HEK293 (cell line): ENCODE results near the gene PLIN4.
A peak's percentile ranks its signal among the peaks of the same experiment; 100 is the strongest.

Source experiments
- BCL11B ChIP-seq: fragments of 450-650 bp; formaldehyde crosslinking; IDR thresholded peaks from 2 replicates; pipeline ENCODE4 v1.5.1; 2016; ENCODE audit warnings: low read depth, missing biosample characterization, missing genetic modification characterization
- ELK4 ChIP-seq: IDR thresholded peaks from 2 replicates; pipeline ENCODE4 v1.6.1; 2011; ENCODE audit warnings: mild to moderate bottlenecking, low read depth, low read length, borderline replicate concordance
- GLI4 ChIP-seq: fragments of 450-650 bp; formaldehyde crosslinking; IDR thresholded peaks from 2 replicates; pipeline ENCODE4 v1.5.1; 2016; ENCODE audit warnings: missing biosample characterization, missing genetic modification characterization
- HOXC10 ChIP-seq: sonication (generic); formaldehyde crosslinking; IDR thresholded peaks from 2 replicates; pipeline ENCODE4 v1.8.1; 2023; ENCODE audit warnings: mild to moderate bottlenecking, missing genetic modification reagents
- PRDM6 ChIP-seq: fragments of 450-650 bp; formaldehyde crosslinking; IDR thresholded peaks from 2 replicates; pipeline ENCODE4 v1.5.1; 2017; ENCODE audit warnings: missing biosample characterization, missing genetic modification characterization
- REST ChIP-seq: fragments of 450-650 bp; formaldehyde crosslinking; IDR thresholded peaks from 2 replicates; pipeline ENCODE4 v1.5.1; 2016; ENCODE audit warnings: missing biosample characterization, missing genetic modification characterization
- SP3 ChIP-seq: fragments of 450-650 bp; formaldehyde crosslinking; IDR thresholded peaks from 2 replicates; pipeline ENCODE4 v1.5.1; 2016; ENCODE audit warnings: missing biosample characterization, missing genetic modification characterization
- ZBTB7A ChIP-seq: fragments of 450-650 bp; formaldehyde crosslinking; IDR thresholded peaks from 2 replicates; pipeline ENCODE4 v1.5.1; 2016; ENCODE audit warnings: low read depth, missing biosample characterization, missing genetic modification characterization
- ZFP37 ChIP-seq: fragments of 450-650 bp; formaldehyde crosslinking; IDR thresholded peaks from 2 replicates; pipeline ENCODE4 v1.5.1; 2016; ENCODE audit warnings: missing biosample characterization, missing genetic modification characterization
- ZNF10 ChIP-seq: fragments of 450-650 bp; formaldehyde crosslinking; IDR thresholded peaks from 2 replicates; pipeline ENCODE4 v1.5.1; 2017; ENCODE audit warnings: missing biosample characterization, missing genetic modification characterization
- ZNF114 ChIP-seq: fragments of 450-650 bp; formaldehyde crosslinking; IDR thresholded peaks from 2 replicates; pipeline ENCODE4 v1.5.0; 2017; ENCODE audit warnings: missing biosample characterization, missing genetic modification characterization
- ZNF2 ChIP-seq: fragments of 450-650 bp; formaldehyde crosslinking; IDR thresholded peaks from 2 replicates; pipeline ENCODE4 v1.5.1; 2016; ENCODE audit warnings: missing biosample characterization, missing genetic modification characterization
- ZNF211 ChIP-seq: fragments of 450-650 bp; formaldehyde crosslinking; IDR thresholded peaks from 2 replicates; pipeline ENCODE4 v1.5.1; 2016; ENCODE audit warnings: low read depth, missing biosample characterization, missing genetic modification characterization
- ZNF280C ChIP-seq: fragments of 450-650 bp; formaldehyde crosslinking; IDR thresholded peaks from 2 replicates; pipeline ENCODE4 v1.5.1; 2016; ENCODE audit warnings: missing biosample characterization, missing genetic modification characterization
- ZNF302 ChIP-seq: fragments of 450-650 bp; formaldehyde crosslinking; IDR thresholded peaks from 2 replicates; pipeline ENCODE4 v1.5.1; 2016; ENCODE audit warnings: missing biosample characterization, missing genetic modification characterization, low read depth
- ZNF311 ChIP-seq: fragments of 450-650 bp; formaldehyde crosslinking; IDR thresholded peaks from 2 replicates; pipeline ENCODE4 v1.5.1; 2017; ENCODE audit warnings: missing biosample characterization, missing genetic modification characterization, borderline replicate concordance
- ZNF391 ChIP-seq: fragments of 450-650 bp; formaldehyde crosslinking; IDR thresholded peaks from 2 replicates; pipeline ENCODE4 v1.5.1; 2016; ENCODE audit warnings: low read depth, missing biosample characterization, missing genetic modification characterization, borderline replicate concordance
- ZNF398 ChIP-seq: fragments of 450-650 bp; formaldehyde crosslinking; IDR thresholded peaks from 2 replicates; pipeline ENCODE4 v1.5.1; 2017; ENCODE audit warnings: missing biosample characterization, missing genetic modification characterization
- ZNF48 ChIP-seq: fragments of 450-650 bp; formaldehyde crosslinking; IDR thresholded peaks from 2 replicates; pipeline ENCODE4 v1.5.1; 2016; ENCODE audit warnings: missing biosample characterization, missing genetic modification characterization
- ZNF514 ChIP-seq: fragments of 450-650 bp; formaldehyde crosslinking; IDR thresholded peaks from 2 replicates; pipeline ENCODE4 v1.5.1; 2016; ENCODE audit warnings: missing biosample characterization, missing genetic modification characterization
- ZNF530 ChIP-seq: fragments of 450-650 bp; formaldehyde crosslinking; IDR thresholded peaks from 2 replicates; pipeline ENCODE4 v1.5.1; 2016; ENCODE audit warnings: low read depth, missing biosample characterization, missing genetic modification characterization
- ZNF548 ChIP-seq: fragments of 450-650 bp; formaldehyde crosslinking; IDR thresholded peaks from 2 replicates; pipeline ENCODE4 v1.5.1; 2016; ENCODE audit warnings: missing biosample characterization, missing genetic modification characterization
- ZNF596 ChIP-seq: fragments of 450-650 bp; IDR thresholded peaks from 2 replicates; pipeline ENCODE4 v1.5.0; 2018; ENCODE audit warnings: missing biosample characterization, mild to moderate bottlenecking, missing genetic modification characterization, moderate library complexity
- ZNF610 ChIP-seq: fragments of 450-650 bp; formaldehyde crosslinking; IDR thresholded peaks from 2 replicates; pipeline ENCODE4 v1.5.1; 2016; ENCODE audit warnings: missing biosample characterization, missing genetic modification characterization, borderline replicate concordance
- ZNF629 ChIP-seq: fragments of 450-650 bp; formaldehyde crosslinking; IDR thresholded peaks from 2 replicates; pipeline ENCODE4 v1.5.1; 2017; ENCODE audit warnings: missing biosample characterization, missing genetic modification characterization
- ZNF654 ChIP-seq: fragments of 450-650 bp; formaldehyde crosslinking; IDR thresholded peaks from 2 replicates; pipeline ENCODE4 v1.5.1; 2016; ENCODE audit warnings: low read depth, missing biosample characterization, missing genetic modification characterization
- ZNF664 ChIP-seq: fragments of 450-650 bp; formaldehyde crosslinking; IDR thresholded peaks from 2 replicates; pipeline ENCODE4 v1.5.1; 2016; ENCODE audit warnings: missing biosample characterization, missing genetic modification characterization
- ZSCAN18 ChIP-seq: fragments of 450-650 bp; formaldehyde crosslinking; IDR thresholded peaks from 2 replicates; pipeline ENCODE4 v1.5.1; 2016; ENCODE audit warnings: missing biosample characterization, missing genetic modification characterization

Gene PLIN4

GRCh38 chr19:4455719-4456475 is 62.4 kb downstream of the PLIN4 start (continued):
- no peak for TF ChIP-seq ZNF114 (tag by site-specific recombination)
- TF ChIP-seq ZNF610 (tag by site-specific recombination), result no peak
- peak; percentile 19; the same call in 1 of the 2 replicates for TF ChIP-seq ZNF211 (tag by site-specific recombination)
- no peak for TF ChIP-seq ZSCAN18 (tag by site-specific recombination)
- no peak for TF ChIP-seq ZNF311
- TF ChIP-seq ZNF629, result no peak
- TF ChIP-seq ZNF654 (tag by site-specific recombination), result no peak
- no peak for TF ChIP-seq PRDM6 (tag by site-specific recombination)
- no peak for TF ChIP-seq ZNF302
- no peak for TF ChIP-seq ZFP37
- TF ChIP-seq ZNF664 (tag by site-specific recombination), result no peak
- TF ChIP-seq ZNF398 (tag by site-specific recombination), result peak; percentile 80
- no peak for TF ChIP-seq ZNF280C (tag by site-specific recombination)
- no peak for TF ChIP-seq ZNF391 (tag by site-specific recombination)
- TF ChIP-seq HOXC10 (CRISPR knock-in tag), result no peak
- TF ChIP-seq ZNF48 (tag by site-specific recombination), result no peak
- TF ChIP-seq BCL11B, result no peak
- TF ChIP-seq ZBTB7A (tag by site-specific recombination), result peak; percentile 56; the same call in 1 of the 2 replicates
- TF ChIP-seq ZNF514 (tag by site-specific recombination), result no peak
- TF ChIP-seq ZNF530, result no peak
- 0 out of 2 replicates have a peak, but pooled peaks have one; percentile 16 for TF ChIP-seq REST (tag by site-specific recombination)
- no peak for TF ChIP-seq ELK4
- no peak for TF ChIP-seq ZNF548 (tag by site-specific recombination)
- TF ChIP-seq ZNF596 (tag by site-specific recombination), result no peak
- TF ChIP-seq GLI4, result 0 out of 2 replicates have a peak, but pooled peaks have one; percentile 19
- TF ChIP-seq SP3 (tag by site-specific recombination), result no peak
- peak; percentile 91 for TF ChIP-seq ZNF10
- no peak for TF ChIP-seq ZNF2 (tag by site-specific recombination)
